ENCODE results near the gene WDFY1.

Gene WDFY1

DNA sequence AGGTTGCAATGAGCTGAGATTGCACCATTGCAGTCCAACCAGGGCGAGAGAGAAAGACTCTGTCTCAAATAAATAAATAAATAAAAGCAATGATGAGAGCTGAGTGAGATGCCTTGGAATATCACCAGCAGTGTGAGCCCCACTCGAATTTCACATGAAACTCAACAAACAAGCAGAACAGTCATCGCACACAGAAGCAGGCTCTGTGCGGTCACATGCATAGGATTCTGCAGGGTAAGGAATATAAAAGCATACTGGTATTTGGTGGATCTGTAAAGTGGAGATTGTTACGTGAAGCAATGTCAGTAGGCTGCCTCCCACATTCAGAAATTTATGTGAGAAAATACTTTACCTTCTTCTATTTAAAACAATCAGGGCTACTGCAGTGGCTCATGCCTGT is 89.7 kb downstream of the WDFY1 start:
- H3K36me3 ChIP-seq (ENCODE audit: insufficient read depth, insufficient read length, low read length), result no peaks in the 10 kb centered on the region
- no peaks in the 10 kb centered on the region for H3K27me3 ChIP-seq (ENCODE audit: insufficient read depth, insufficient read length)
- DNase-seq (ENCODE audit: low read depth, low spot score), result no peak
- peaks cover 10% of the 10 kb centered on the region; the same call in 1 of the 2 replicates for H3K9me3 ChIP-seq (ENCODE audit: insufficient read depth, low read length)
- no peak overlapping the region for H3K4me3 ChIP-seq (ENCODE audit: insufficient read length, low read depth)
- no peak overlapping the region for H3K9ac ChIP-seq (ENCODE audit: insufficient read length, low read depth)
- no peaks in the 10 kb centered on the region for H3K4me1 ChIP-seq (ENCODE audit: insufficient read depth, insufficient read length)
- TF ChIP-seq ZNF274 (IDR thresholded peaks at IDR 0.05; ENCODE audit: low read depth, low read length) (no peak), YY1 (IDR thresholded peaks at IDR 0.05; ENCODE audit: insufficient read depth, insufficient read length) (no peak), SUZ12 (IDR thresholded peaks at IDR 0.05; ENCODE audit: extremely low read depth, insufficient read depth, insufficient read length) (no peak)

DNA sequence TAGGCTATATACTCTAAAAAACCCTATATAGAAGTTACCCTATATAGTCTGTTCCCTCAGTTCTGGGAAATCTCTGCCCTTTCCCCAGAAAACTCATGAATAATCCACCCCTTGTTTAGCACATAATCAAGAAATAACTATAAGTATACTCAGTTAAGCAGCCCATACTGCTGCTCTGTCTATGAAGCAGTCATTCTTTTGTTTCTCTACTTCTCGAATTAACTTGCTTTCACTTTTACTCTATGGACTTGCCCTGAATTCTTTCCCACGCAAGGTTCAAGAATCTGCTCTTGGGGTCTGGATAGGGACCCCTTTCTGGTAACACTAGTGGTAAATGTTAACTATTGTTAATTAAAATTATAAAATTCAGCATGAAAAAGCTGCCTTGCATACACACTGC is 90.4 kb downstream of the WDFY1 start:
- Histone ChIP-seq H3K9me3 (ENCODE audit: insufficient read depth, low read length) (peaks cover 17% of the 10 kb centered on the region; the same call in 1 of the 2 replicates), H3K4me3 (ENCODE audit: insufficient read length, low read depth) (no peak overlapping the region), H3K4me1 (ENCODE audit: insufficient read depth, insufficient read length) (no peaks in the 10 kb centered on the region), H3K27me3 (ENCODE audit: insufficient read depth, insufficient read length) (no peaks in the 10 kb centered on the region), H3K9ac (ENCODE audit: insufficient read length, low read depth) (no peak overlapping the region), H3K36me3 (ENCODE audit: insufficient read depth, insufficient read length, low read length) (no peaks in the 10 kb centered on the region)
- no peak for DNase-seq (ENCODE audit: low read depth, low spot score)
- TF ChIP-seq SUZ12 (IDR thresholded peaks at IDR 0.05; ENCODE audit: extremely low read depth, insufficient read depth, insufficient read length) (no peak), YY1 (IDR thresholded peaks at IDR 0.05; ENCODE audit: insufficient read depth, insufficient read length) (no peak), ZNF274 (IDR thresholded peaks at IDR 0.05; ENCODE audit: low read depth, low read length) (no peak)

DNA sequence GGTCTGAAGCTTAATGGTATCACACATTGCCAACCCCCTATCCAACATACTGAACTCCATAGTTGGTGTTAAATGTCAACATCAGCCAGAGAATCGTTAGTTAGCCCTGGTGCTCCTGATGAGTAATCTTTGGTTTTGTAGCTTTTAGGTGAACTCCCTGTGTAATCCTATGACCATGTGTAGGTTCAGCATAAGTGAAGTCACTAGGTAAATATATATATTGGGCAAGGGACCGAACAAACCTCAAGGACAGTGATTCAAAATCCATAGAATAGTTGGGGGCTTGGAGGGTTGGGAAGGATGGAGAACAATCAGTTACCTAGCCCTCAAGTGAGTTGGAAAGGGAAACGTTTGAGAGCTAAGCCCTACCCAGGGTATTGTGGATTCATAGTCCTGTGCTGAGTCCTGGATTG is 91.7 kb downstream of the WDFY1 start:
- DNase-seq (ENCODE audit: low read depth, low spot score), result no peak
- Histone ChIP-seq H3K9me3 (ENCODE audit: insufficient read depth, low read length) (peaks cover 30% of the 10 kb centered on the region), H3K4me1 (ENCODE audit: insufficient read depth, insufficient read length) (no peaks in the 10 kb centered on the region), H3K36me3 (ENCODE audit: insufficient read depth, insufficient read length, low read length) (no peaks in the 10 kb centered on the region), H3K4me3 (ENCODE audit: insufficient read length, low read depth) (no peak overlapping the region), H3K27me3 (ENCODE audit: insufficient read depth, insufficient read length) (no peaks in the 10 kb centered on the region), H3K9ac (ENCODE audit: insufficient read length, low read depth) (no peak overlapping the region)
- no peak for TF ChIP-seq YY1 (IDR thresholded peaks at IDR 0.05; ENCODE audit: insufficient read depth, insufficient read length)
- TF ChIP-seq ZNF274 (IDR thresholded peaks at IDR 0.05; ENCODE audit: low read depth, low read length), result no peak
- TF ChIP-seq SUZ12 (IDR thresholded peaks at IDR 0.05; ENCODE audit: extremely low read depth, insufficient read depth, insufficient read length), result no peak

DNA sequence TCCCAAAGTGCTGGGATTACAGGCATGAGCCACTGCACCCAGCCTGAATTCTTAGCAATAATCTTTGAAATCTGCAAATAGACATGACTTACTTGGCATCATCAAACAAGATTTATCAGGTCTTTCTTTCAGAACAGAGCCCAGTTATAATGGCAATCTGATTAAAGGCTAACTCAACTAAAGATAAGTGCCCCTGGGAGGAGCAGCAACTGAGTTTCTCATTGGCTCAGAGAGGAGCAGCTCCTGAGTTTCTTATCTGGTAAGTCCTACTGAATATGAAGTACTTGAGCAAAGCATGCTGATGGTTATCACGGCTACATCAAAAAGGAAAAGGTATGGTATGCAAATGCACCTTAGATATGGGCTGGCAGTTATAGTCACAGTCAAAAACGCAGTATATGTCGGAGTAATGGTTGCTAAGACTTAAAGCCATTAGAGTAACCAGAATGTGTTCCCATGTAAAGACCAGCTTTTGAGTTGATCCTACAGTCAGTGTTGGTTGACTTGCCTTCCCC is 92.8 kb downstream of the WDFY1 start:
- H3K4me1 ChIP-seq (ENCODE audit: insufficient read depth, insufficient read length), result no peaks in the 10 kb centered on the region
- DNase-seq (ENCODE audit: low read depth, low spot score), result no peak

DNA sequence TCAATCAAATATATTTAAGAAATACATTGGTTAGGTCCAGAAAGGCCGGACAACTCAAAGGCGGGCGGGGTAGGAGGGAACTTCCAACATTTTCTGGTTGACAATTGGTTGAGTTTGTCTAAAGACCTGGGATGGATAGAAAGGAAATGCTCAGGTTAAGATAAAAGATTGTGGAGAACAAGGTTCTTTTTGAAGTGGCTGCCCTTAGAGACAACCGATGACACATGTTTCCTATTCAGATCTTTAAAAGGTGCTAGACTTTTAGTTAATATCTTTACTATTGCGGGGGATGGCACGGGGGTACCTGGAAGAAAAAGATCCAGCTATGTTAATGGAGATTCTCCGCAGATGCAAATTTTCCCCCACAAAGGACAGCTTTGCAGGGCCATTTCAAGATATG is 97.7 kb downstream of the WDFY1 start:
- no peak overlapping the region for H3K4me3 ChIP-seq (ENCODE audit: insufficient read length, low read depth)
- no peak for TF ChIP-seq ZNF274 (IDR thresholded peaks at IDR 0.05; ENCODE audit: low read depth, low read length)
- H3K27me3 ChIP-seq (ENCODE audit: insufficient read depth, insufficient read length), result no peaks in the 10 kb centered on the region
- DNase-seq (ENCODE audit: low read depth, low spot score), result no peak
- H3K36me3 ChIP-seq (ENCODE audit: insufficient read depth, insufficient read length, low read length), result no peaks in the 10 kb centered on the region
- H3K4me1 ChIP-seq (ENCODE audit: insufficient read depth, insufficient read length), result no peaks in the 10 kb centered on the region
- H3K9me3 ChIP-seq (ENCODE audit: insufficient read depth, low read length), result peaks cover 32% of the 10 kb centered on the region
- H3K9ac ChIP-seq (ENCODE audit: insufficient read length, low read depth), result no peak overlapping the region

More for the DNA sequence above, 92.8 kb downstream of the WDFY1 start:
- H3K27me3 ChIP-seq (ENCODE audit: insufficient read depth, insufficient read length), result no peaks in the 10 kb centered on the region
- H3K36me3 ChIP-seq (ENCODE audit: insufficient read depth, insufficient read length, low read length), result no peaks in the 10 kb centered on the region
- no peak overlapping the region for H3K9ac ChIP-seq (ENCODE audit: insufficient read length, low read depth)
- peaks cover 32% of the 10 kb centered on the region for H3K9me3 ChIP-seq (ENCODE audit: insufficient read depth, low read length)
- TF ChIP-seq SUZ12 (IDR thresholded peaks at IDR 0.05; ENCODE audit: extremely low read depth, insufficient read depth, insufficient read length), result no peak
- TF ChIP-seq YY1 (IDR thresholded peaks at IDR 0.05; ENCODE audit: insufficient read depth, insufficient read length), result no peak
- TF ChIP-seq ZNF274 (IDR thresholded peaks at IDR 0.05; ENCODE audit: low read depth, low read length), result no peak
- H3K4me3 ChIP-seq (ENCODE audit: insufficient read length, low read depth), result no peak overlapping the region

DNA sequence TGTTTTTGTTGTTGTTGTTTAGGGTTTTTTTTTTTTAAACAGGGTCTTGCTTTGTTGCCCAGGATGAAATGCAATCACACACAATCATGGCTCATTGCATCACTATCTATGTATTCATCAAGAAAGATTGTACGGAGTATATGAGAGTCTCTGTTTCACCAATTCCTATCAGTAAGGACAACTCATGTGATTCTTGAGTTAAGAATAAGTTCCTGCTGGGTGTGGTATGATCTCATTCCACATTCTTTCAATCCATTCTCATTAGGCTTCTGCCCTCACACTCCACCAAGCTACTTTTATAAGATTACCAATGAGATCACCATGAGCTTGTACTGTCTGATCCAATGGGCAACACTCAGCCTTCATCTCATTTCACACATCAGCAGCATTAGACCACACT is 98.6 kb downstream of the WDFY1 start:
- H3K27me3 ChIP-seq (ENCODE audit: insufficient read depth, insufficient read length), result no peaks in the 10 kb centered on the region
- H3K9me3 ChIP-seq (ENCODE audit: insufficient read depth, low read length), result peaks cover 31% of the 10 kb centered on the region
- no peaks in the 10 kb centered on the region for H3K36me3 ChIP-seq (ENCODE audit: insufficient read depth, insufficient read length, low read length)
- no peak overlapping the region for H3K4me3 ChIP-seq (ENCODE audit: insufficient read length, low read depth)
- DNase-seq (ENCODE audit: low read depth, low spot score), result no peak
- TF ChIP-seq ZNF274 (IDR thresholded peaks at IDR 0.05; ENCODE audit: low read depth, low read length) (no peak), YY1 (IDR thresholded peaks at IDR 0.05; ENCODE audit: insufficient read depth, insufficient read length) (no peak), SUZ12 (IDR thresholded peaks at IDR 0.05; ENCODE audit: extremely low read depth, insufficient read depth, insufficient read length) (no peak)
- no peaks in the 10 kb centered on the region for H3K4me1 ChIP-seq (ENCODE audit: insufficient read depth, insufficient read length)
- H3K9ac ChIP-seq (ENCODE audit: insufficient read length, low read depth), result no peak overlapping the region

DNA sequence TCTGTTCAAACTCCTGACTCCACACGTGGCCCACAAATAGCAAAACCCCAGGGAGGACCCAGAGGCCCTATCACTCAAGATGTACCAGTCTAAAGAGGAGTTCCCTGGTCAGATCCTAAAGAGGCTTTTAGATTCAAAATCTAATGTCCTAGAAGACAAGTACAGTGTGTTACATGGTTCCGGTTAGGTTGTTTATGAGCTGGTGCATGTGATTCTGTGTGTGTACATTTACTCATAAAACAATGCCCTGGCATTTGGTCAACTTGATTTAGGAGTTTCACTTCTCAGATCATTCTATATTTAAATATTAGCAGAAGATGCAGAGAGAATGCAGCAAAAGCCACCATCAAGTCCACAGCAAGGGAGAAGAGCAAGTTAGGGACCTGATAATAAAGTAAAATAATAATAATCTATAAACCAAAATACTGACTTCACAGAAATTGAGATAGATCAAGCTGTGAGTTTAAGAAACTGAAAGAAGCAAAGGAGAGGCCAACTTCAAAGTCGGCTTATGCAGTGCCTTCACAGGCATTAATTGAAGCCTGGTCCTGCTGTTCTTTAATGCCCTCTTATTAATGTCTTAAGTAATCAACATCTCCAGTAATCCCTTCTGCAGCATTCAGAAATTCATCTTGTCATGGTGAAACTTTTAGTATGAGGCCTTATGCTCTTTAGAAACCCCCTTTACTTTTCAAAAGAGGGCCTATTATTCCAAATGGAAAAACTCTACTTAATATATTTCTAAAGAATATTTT is 103.5 kb downstream of the WDFY1 start:
- Histone ChIP-seq H3K9me3 (ENCODE audit: insufficient read depth, low read length) (no peaks in the 10 kb centered on the region), H3K36me3 (ENCODE audit: insufficient read depth, insufficient read length, low read length) (no peaks in the 10 kb centered on the region), H3K9ac (ENCODE audit: insufficient read length, low read depth) (no peak overlapping the region), H3K27me3 (ENCODE audit: insufficient read depth, insufficient read length) (peaks cover 17% of the 10 kb centered on the region), H3K4me3 (ENCODE audit: insufficient read length, low read depth) (no peak overlapping the region), H3K4me1 (ENCODE audit: insufficient read depth, insufficient read length) (no peaks in the 10 kb centered on the region)
- TF ChIP-seq YY1 (IDR thresholded peaks at IDR 0.05; ENCODE audit: insufficient read depth, insufficient read length) (no peak), ZNF274 (IDR thresholded peaks at IDR 0.05; ENCODE audit: low read depth, low read length) (no peak)
- DNase-seq (ENCODE audit: low read depth, low spot score), result no peak
